KMS-11 (cell line): ENCODE measurements around the gene FAM120AOS.
A peak's percentile ranks its signal among the peaks of the same experiment; 100 is the strongest.

Source experiments
- H2AFZ ChIP-seq: fragments of 200-600 bp; sonication (generic); 2 replicates; pipeline ENCODE4 v1.6.1; 2016; ENCODE audit warnings: antibody characterized with exemption, mixed run types, low read depth
- H3K27ac ChIP-seq: fragments of 200-600 bp; sonication (generic); 2 replicates; pipeline ENCODE4 v1.6.1; 2016; ENCODE audit warnings: mild to moderate bottlenecking, mixed run types
- H3K27me3 ChIP-seq: fragments of 200-600 bp; sonication (generic); 2 replicates; pipeline ENCODE4 v1.6.1; 2017; ENCODE audit warnings: mild to moderate bottlenecking, low read depth, mixed run types, moderate library complexity; ENCODE audit not compliant: insufficient read depth
- H3K36me3 ChIP-seq: fragments of 200-600 bp; sonication (generic); 2 replicates; pipeline ENCODE4 v1.6.1; 2017; ENCODE audit warnings: mild to moderate bottlenecking, mixed run types; ENCODE audit not compliant: insufficient read depth
- H3K4me1 ChIP-seq: fragments of 200-600 bp; sonication (generic); 2 replicates; pipeline ENCODE4 v1.6.1; 2016; ENCODE audit warnings: mild to moderate bottlenecking, low read depth, mixed run types; ENCODE audit not compliant: poor library complexity, severe bottlenecking
- H3K4me2 ChIP-seq: fragments of 200-600 bp; sonication (generic); 2 replicates; pipeline ENCODE4 v1.7.0; 2016; ENCODE audit warnings: mild to moderate bottlenecking, mixed run types
- H3K4me3 ChIP-seq: fragments of 200-600 bp; sonication (generic); IDR thresholded peaks from 2 replicates; pipeline ENCODE4 v1.6.1; 2017; ENCODE audit warnings: low read depth, low read length, mixed read lengths; ENCODE audit not compliant: insufficient read depth
- H3K79me2 ChIP-seq: fragments of 200-600 bp; sonication (generic); 2 replicates; pipeline ENCODE4 v1.6.1; 2016; ENCODE audit warnings: low read depth, mixed run types; ENCODE audit not compliant: insufficient read depth
- H3K9ac ChIP-seq: fragments of 200-600 bp; sonication (generic); 2 replicates; pipeline ENCODE4 v1.6.1; 2016; ENCODE audit warnings: mild to moderate bottlenecking, mixed run types
- H4K20me1 ChIP-seq: fragments of 200-600 bp; sonication (generic); 2 replicates; pipeline ENCODE4 v1.6.1; 2016; ENCODE audit warnings: mild to moderate bottlenecking, mixed run types; ENCODE audit not compliant: insufficient read depth
- TF ChIP-seq, protein P1 (sequence below): fragments of 200-600 bp; sonication (generic); conservative IDR thresholded peaks from 2 replicates; pipeline ENCODE4 v1.6.1; 2017; ENCODE audit warnings: low read depth, mild to moderate bottlenecking, antibody characterized with exemption, low read length, moderate library complexity, mixed read lengths

FAM120AOS gene

DNA sequence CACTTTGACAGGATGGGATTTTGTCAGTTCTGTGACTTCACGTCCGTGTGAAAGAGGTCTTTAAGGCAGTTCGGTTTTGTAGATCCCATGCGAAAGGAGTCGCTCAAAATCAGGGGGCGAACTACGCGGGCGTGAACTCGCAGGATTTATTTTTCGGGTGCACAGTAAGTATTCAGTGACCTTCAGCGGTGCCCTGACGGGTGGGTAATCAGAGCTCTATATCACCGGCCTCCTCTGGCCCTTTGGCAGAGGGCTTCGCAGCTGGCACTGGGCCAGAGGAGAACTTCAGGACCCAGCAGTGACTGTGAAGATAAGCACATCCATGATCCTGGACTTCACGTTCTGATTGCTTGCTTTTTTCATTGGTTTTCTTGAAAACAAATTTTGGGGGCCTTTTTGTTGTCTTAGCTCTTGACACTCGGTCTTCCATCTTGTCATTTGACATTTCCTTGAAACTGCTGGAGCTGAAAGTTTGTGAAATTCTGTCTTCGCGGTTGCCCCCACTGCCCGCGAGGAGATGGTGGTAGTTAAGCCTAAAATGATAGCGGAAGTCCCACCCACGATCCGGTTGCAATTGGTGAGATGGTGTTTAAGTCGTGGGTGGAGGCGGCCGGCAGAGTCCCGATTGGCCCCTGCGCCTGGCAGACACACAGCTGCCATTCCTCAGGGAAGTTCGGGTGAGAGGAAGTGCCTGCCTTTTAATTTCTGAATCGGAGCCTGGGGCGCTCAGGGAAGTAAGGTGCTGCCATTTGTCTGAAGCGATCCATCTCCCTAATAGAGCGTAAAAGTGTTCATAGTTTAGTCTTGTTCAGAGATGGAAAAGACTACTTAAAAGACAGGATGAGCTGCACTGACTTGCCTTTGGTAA is at the start of gene FAM120AOS:
FAM120AOS (minus strand) TSS at position 535 of the 868 bp plus-strand sequence. CDS start 872 bp downstream, outside the sequence.
- Histone ChIP-seq H3K27ac (peak within 1 kb of the TSS; percentile 75), H3K36me3 (no peaks in the 10 kb centered on the region; the same call in 1 of the 2 replicates), H3K4me2 (peak within 1 kb of the TSS; percentile 86), H3K4me3 (no peak within 1 kb of the TSS), H2AFZ (peak within 1 kb of the TSS; percentile 61; the same call in 1 of the 2 replicates), H3K9ac (peak within 1 kb of the TSS; percentile 82), H3K4me1 (peaks cover 47% of the 10 kb centered on the region), H3K79me2 (peaks cover 85% of the 10 kb centered on the region), H4K20me1 (peaks cover 30% of the 10 kb centered on the region; the same call in 1 of the 2 replicates), H3K27me3 (no peaks in the 10 kb centered on the region)
- TF ChIP-seq, protein P1, sequence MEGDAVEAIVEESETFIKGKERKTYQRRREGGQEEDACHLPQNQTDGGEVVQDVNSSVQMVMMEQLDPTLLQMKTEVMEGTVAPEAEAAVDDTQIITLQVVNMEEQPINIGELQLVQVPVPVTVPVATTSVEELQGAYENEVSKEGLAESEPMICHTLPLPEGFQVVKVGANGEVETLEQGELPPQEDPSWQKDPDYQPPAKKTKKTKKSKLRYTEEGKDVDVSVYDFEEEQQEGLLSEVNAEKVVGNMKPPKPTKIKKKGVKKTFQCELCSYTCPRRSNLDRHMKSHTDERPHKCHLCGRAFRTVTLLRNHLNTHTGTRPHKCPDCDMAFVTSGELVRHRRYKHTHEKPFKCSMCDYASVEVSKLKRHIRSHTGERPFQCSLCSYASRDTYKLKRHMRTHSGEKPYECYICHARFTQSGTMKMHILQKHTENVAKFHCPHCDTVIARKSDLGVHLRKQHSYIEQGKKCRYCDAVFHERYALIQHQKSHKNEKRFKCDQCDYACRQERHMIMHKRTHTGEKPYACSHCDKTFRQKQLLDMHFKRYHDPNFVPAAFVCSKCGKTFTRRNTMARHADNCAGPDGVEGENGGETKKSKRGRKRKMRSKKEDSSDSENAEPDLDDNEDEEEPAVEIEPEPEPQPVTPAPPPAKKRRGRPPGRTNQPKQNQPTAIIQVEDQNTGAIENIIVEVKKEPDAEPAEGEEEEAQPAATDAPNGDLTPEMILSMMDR = no peak

DNA sequence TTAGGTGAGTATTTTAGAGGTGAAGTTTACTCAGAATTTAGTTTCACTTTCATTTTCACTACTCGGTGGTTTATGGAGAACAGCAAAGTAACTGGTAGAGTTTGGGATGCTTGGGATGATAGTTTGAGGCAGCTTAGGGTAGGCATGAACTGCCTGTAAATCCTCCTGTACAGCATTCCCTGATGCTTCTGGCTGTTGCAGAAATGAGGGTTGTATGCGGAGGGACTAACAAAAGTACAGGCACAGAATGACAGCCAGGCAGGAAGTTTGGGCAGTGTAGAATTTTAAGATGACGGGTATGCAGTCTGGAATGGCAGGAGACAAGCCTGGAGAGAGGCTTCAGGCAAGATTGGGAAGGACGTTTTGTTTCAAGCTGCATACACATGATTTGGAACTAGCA is 48.0 kb upstream of the FAM120AOS start:
- Histone ChIP-seq H4K20me1 (peaks cover 19% of the 10 kb centered on the region), H3K27me3 (no peaks in the 10 kb centered on the region), H3K4me2 (peak overlapping the region; percentile 39), H3K4me1 (peaks cover 48% of the 10 kb centered on the region), H3K36me3 (peaks cover 18% of the 10 kb centered on the region; the same call in 1 of the 2 replicates), H3K27ac (no peak overlapping the region), H3K9ac (no peak overlapping the region), H2AFZ (no peak overlapping the region), H3K79me2 (peaks cover 19% of the 10 kb centered on the region), H3K4me3 (no peak overlapping the region)
- TF ChIP-seq, protein P1 = no peak

DNA sequence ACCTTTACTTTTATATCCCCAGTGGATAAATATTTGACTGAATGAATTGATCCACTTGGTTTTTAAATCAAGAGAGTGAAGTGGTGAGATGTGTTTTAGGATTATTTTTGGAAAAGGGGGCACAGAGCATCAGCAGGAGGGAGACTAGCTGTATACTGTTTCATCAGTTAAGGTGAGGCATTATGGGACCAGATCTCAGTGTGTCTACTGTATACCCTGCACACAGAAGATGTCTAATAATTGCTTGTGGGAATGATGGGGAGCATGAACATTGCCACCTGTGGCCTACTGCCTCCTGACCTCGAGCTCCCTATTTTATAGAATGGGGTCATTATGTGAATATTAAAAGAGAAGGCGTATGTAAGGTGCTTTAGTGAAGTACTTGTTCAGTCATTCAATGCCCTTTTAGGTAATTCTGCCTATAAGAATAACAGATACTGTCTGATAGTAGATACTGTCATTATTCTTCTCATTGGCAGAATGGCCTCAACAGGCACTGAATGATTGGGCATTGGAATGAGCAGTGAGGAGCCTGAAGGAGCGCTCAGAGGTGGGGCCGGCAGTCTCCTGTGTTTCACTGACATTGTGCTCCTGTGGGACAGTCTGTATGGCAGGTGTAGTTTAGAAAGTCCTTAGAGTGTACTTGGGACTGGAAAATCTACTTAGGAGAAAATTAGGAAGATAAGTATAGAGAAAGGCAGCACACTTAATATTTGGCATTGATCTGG is 47.4 kb upstream of the FAM120AOS start:
- Histone ChIP-seq H3K4me2 (peak overlapping the region; percentile 39), H3K27ac (no peak overlapping the region)
- TF ChIP-seq, protein P1 = no peak

DNA sequence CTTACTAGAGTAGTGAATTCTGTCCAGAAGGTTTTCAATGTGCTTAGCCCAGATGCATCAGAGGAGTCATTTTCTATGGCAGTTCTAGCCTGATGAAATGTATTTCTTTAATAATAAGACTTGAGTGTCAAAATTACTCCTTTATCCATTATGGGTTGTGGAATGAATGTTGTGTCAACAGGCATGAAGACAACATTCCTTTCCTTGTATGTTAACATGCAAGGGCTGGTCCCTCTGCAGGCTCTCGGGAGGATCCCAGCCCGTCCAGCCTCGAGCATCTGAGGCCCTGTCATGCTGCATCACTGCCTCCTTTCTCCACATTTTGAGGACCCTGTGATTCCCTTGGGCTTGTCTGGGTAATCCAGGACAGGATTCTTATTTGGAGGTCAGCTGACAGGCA is 42.9 kb upstream of the FAM120AOS start:
- no peak overlapping the region for H2AFZ ChIP-seq
- H3K27ac ChIP-seq = no peak overlapping the region
- H3K79me2 ChIP-seq = peaks cover 6% of the 10 kb centered on the region; the same call in 1 of the 2 replicates
- peaks cover 18% of the 10 kb centered on the region for H3K4me1 ChIP-seq
- no peak overlapping the region for H3K9ac ChIP-seq
- TF ChIP-seq, protein P1 = no peak
- H3K27me3 ChIP-seq = no peaks in the 10 kb centered on the region
- no peaks in the 10 kb centered on the region for H4K20me1 ChIP-seq
- no peak overlapping the region for H3K4me3 ChIP-seq
- peaks cover 11% of the 10 kb centered on the region; the same call in 1 of the 2 replicates for H3K36me3 ChIP-seq
- H3K4me2 ChIP-seq = no peak overlapping the region

More for the DNA sequence above, 47.4 kb upstream of the FAM120AOS start:
- no peak overlapping the region for H3K4me3 ChIP-seq
- H4K20me1 ChIP-seq = peaks cover 12% of the 10 kb centered on the region
- H2AFZ ChIP-seq = no peak overlapping the region
- H3K9ac ChIP-seq = no peak overlapping the region
- peaks cover 12% of the 10 kb centered on the region for H3K79me2 ChIP-seq
- H3K4me1 ChIP-seq = peaks cover 41% of the 10 kb centered on the region
- no peaks in the 10 kb centered on the region for H3K27me3 ChIP-seq
- peaks cover 14% of the 10 kb centered on the region; the same call in 1 of the 2 replicates for H3K36me3 ChIP-seq
